Endothelial cell of umbilical vein (primary cell): ENCODE data around the gene VAV3. TPM values are rescaled to one million over a fixed set of nuclear protein-coding genes. Genes with fewer than 3 reads are reported as not detected.

Experiments used
- BruUV-seq: library from RNA; stranded (reverse); fragments of 400-500 nt; replicated peaks from 2 replicates; lab custom pipeline; 2021; lab: Mats Ljungman, UMichigan
- CTCF ChIA-PET: fragments of 300-600, 350-600 bp; sonication (Branson Sonifier 250); formaldehyde crosslinking; loops from one replicate; lab custom pipeline; 2021; ENCODE audit warnings: antibody characterized with exemption, inconsistent platforms; lab: Charles Lee
- POLR2A ChIA-PET: fragments of 300-600, 350-600 bp; sonication (Branson Sonifier 250); formaldehyde crosslinking; loops from one replicate; lab custom pipeline; 2021; ENCODE audit warnings: antibody characterized with exemption, inconsistent platforms; lab: Charles Lee
- DNase-seq: peaks from one replicate; pipeline ENCODE4 v3.0.0-alpha.2; 2011; ENCODE audit warnings: low read depth, low spot score
- FAIRE-seq: peaks from 2 replicates; lab custom pipeline; 2011; peaks lifted over from hg19 to GRCh38; lab: Jason Lieb, UNC
- H2AFZ ChIP-seq: 2 replicates; pipeline ENCODE4 v1.6.0; 2012; ENCODE audit warnings: low read depth, low read length, control low read depth, inconsistent platforms
- H3K27ac ChIP-seq: 2 replicates; pipeline ENCODE4 v1.5.1; 2011; ENCODE audit warnings: low read depth, mild to moderate bottlenecking, control low read depth, low read length, moderate library complexity; ENCODE audit not compliant: insufficient read depth
- H3K27me3 ChIP-seq, 2 experiments: 2 replicates each; pipeline versions ENCODE4 v1.6.0 to v1.6.1; 2011; ENCODE audit warnings: low read length in 2 of 2, mixed read lengths in 1 of 2; ENCODE audit not compliant: control insufficient read depth in 2 of 2, insufficient read depth in 2 of 2
- H3K36me3 ChIP-seq, 2 experiments: 2 replicates in 1 of 2; 3 replicates in 1 of 2; pipeline ENCODE4 v1.5.1; 2011; ENCODE audit warnings: low read length in 2 of 2, mild to moderate bottlenecking in 1 of 2, moderate library complexity in 1 of 2; ENCODE audit not compliant: control insufficient read depth in 2 of 2, insufficient read depth in 2 of 2; ENCODE audit errors: extremely low read depth in 1 of 2
- H3K4me1 ChIP-seq: 3 replicates; pipeline ENCODE4 v1.5.1; 2011; ENCODE audit warnings: mild to moderate bottlenecking, low read length; ENCODE audit not compliant: control insufficient read depth, insufficient read depth; ENCODE audit errors: extremely low read depth
- H3K4me2 ChIP-seq: 2 replicates; pipeline ENCODE4 v1.6.1; 2011; ENCODE audit warnings: low read length, control low read depth, mixed read lengths; ENCODE audit not compliant: insufficient read depth
- H3K4me3 ChIP-seq, 3 experiments: fragments of 200-600 bp in 1 of 3; sonication (generic), shearing (Covaris generic) in 1 of 3; replicated peaks in 1 of 3; 2 replicates each; pipeline ENCODE4 v1.5.1; 2011 to 2016; ENCODE audit warnings: control low read depth in 3 of 3, low read length in 3 of 3, mild to moderate bottlenecking in 2 of 3, inconsistent platforms in 1 of 3, low read depth in 1 of 3, moderate library complexity in 1 of 3; ENCODE audit not compliant: insufficient read depth in 1 of 3
- H3K79me2 ChIP-seq: 2 replicates; pipeline ENCODE4 v1.6.0; 2012; ENCODE audit warnings: low read length, inconsistent platforms; ENCODE audit not compliant: control insufficient read depth, insufficient read depth
- H3K9ac ChIP-seq: replicated peaks from 2 replicates; pipeline ENCODE3; 2011; ENCODE audit warnings: low read length, control low read depth; ENCODE audit not compliant: insufficient read depth; ENCODE audit errors: extremely low read depth
- H3K9me1 ChIP-seq: replicated peaks from 3 replicates; pipeline ENCODE4 v1.6.0; 2011; ENCODE audit warnings: mild to moderate bottlenecking, low read length; ENCODE audit not compliant: control insufficient read depth, insufficient read depth; ENCODE audit errors: extremely low read depth
- H3K9me3 ChIP-seq: replicated peaks from 2 replicates; pipeline ENCODE4 v1.5.1; 2012; ENCODE audit warnings: low read length, inconsistent platforms; ENCODE audit not compliant: control insufficient read depth, insufficient read depth
- H4K20me1 ChIP-seq: replicated peaks from 2 replicates; pipeline ENCODE3; 2011; ENCODE audit warnings: mild to moderate bottlenecking, low read length; ENCODE audit not compliant: control insufficient read depth, insufficient read depth; ENCODE audit errors: extremely low read depth
- EZH2 ChIP-seq: IDR thresholded peaks from 2 replicates; pipeline ENCODE4 v1.6.1; 2012; ENCODE audit warnings: borderline replicate concordance, low read depth, mild to moderate bottlenecking, moderate library complexity, low read length, inconsistent platforms; ENCODE audit not compliant: severe bottlenecking
- FOS ChIP-seq: IDR thresholded peaks from 2 replicates; pipeline ENCODE4 v1.6.1; 2011; ENCODE audit warnings: mild to moderate bottlenecking, low read length, moderate library complexity, borderline replicate concordance; ENCODE audit not compliant: insufficient read depth
- GATA2 ChIP-seq: IDR thresholded peaks from 2 replicates; pipeline ENCODE4 v1.7.0; 2011; ENCODE audit warnings: low read depth, mild to moderate bottlenecking, moderate library complexity, mixed read lengths, low read length; ENCODE audit not compliant: insufficient read length, insufficient read depth
- JUN ChIP-seq: IDR thresholded peaks from 2 replicates; pipeline ENCODE4 v1.6.1; 2011; ENCODE audit warnings: borderline replicate concordance, low read depth; ENCODE audit not compliant: insufficient read length, insufficient read depth
- MAX ChIP-seq: IDR thresholded peaks from 2 replicates; pipeline ENCODE4 v1.6.1; 2011; ENCODE audit not compliant: insufficient read depth, insufficient read length
- MYC ChIP-seq: IDR thresholded peaks from one replicate; pipeline ENCODE4 v1.6.1; 2011; ENCODE audit warnings: mild to moderate bottlenecking, low read depth, low read length
- dilution Hi-C: fragments of 300-500 bp; cut with MboI; formaldehyde crosslinking; loops from one replicate; pipeline ENCODE4 v1.15.0; 2019; ENCODE audit warnings: low sequenced_read_pairs; ENCODE audit not compliant: extremely low pct_ligation_motif_present
- intact Hi-C: fragments of 100-400 bp; cut with micrococcal nuclease; formaldehyde crosslinking; loops from one replicate; pipeline ENCODE4 v1.10.0; 2022
- polyA plus RNA-seq, 4 experiments: library from polyadenylated mRNA; depleted of rRNA in 3 of 4; stranded (reverse) in 3 of 4; unstranded in 1 of 4; fragments of >200 nt; gene quantifications; 2 replicates each; pipeline versions ENCODE4 v1.2.1 to v1.2.3, GENCODE V29; 2011 to 2012; ENCODE audit warnings: missing spikeins in 1 of 4
- total RNA-seq: library from RNA; stranded (reverse); gene quantifications from 2 replicates; pipeline ENCODE4 v1.2.3, GENCODE V29; 2021
- TF ChIP-seq, protein P1 (sequence below), 2 donors: IDR thresholded peaks; 1 replicate in 1 of 2; 2 replicates in 1 of 2; pipeline ENCODE4 v1.5.1; 2011; ENCODE audit warnings: low read length in 2 of 2, mild to moderate bottlenecking in 2 of 2, moderate library complexity in 2 of 2, control low read depth in 1 of 2, inconsistent platforms in 1 of 2, low read depth in 1 of 2; ENCODE audit not compliant: insufficient read depth in 1 of 2; ENCODE audit errors: extremely low read depth in 1 of 2

VAV3 gene
- total and polyA plus RNA-seq, 2 donors (not counting 3 experiments of a cell fraction or from before 2014, with no cell fraction given): 0.18 to 1.5 TPM

DNA sequence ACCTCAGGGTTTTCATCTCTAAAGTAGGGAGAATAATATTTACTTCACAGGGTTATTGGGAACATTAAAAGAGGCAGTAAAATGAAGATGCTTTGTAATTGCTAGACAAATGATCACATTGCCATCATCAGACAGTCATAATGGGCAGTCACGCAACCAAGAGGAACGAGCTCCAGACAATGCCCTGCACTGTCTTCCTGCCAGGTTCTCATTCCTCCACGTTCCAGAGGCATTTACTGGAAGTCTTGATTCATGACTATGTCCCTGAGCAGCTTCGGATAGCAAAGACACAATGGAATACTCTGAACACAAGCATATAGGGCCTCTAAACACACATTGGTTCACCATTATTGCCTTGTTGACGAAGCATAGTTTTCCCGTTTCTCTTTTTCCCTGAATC is 434.4 kb downstream of the VAV3 start:
- Histone ChIP-seq H2AFZ (no peak overlapping the region), H3K36me3 (no peaks in the 10 kb centered on the region), H3K4me3 (no peak overlapping the region), H3K4me1 (no peaks in the 10 kb centered on the region), H3K27ac (no peak overlapping the region), H3K9ac (no peak overlapping the region), H4K20me1 (no peaks in the 10 kb centered on the region), H3K9me3 (no peaks in the 10 kb centered on the region), H3K27me3 (no peaks in the 10 kb centered on the region), H3K79me2 (no peaks in the 10 kb centered on the region), H3K9me1 (no peaks in the 10 kb centered on the region), H3K4me2 (no peak overlapping the region)
- TF ChIP-seq MAX: no peak
- no peak for TF ChIP-seq JUN
- no peak for TF ChIP-seq GATA2
- TF ChIP-seq, protein P1, sequence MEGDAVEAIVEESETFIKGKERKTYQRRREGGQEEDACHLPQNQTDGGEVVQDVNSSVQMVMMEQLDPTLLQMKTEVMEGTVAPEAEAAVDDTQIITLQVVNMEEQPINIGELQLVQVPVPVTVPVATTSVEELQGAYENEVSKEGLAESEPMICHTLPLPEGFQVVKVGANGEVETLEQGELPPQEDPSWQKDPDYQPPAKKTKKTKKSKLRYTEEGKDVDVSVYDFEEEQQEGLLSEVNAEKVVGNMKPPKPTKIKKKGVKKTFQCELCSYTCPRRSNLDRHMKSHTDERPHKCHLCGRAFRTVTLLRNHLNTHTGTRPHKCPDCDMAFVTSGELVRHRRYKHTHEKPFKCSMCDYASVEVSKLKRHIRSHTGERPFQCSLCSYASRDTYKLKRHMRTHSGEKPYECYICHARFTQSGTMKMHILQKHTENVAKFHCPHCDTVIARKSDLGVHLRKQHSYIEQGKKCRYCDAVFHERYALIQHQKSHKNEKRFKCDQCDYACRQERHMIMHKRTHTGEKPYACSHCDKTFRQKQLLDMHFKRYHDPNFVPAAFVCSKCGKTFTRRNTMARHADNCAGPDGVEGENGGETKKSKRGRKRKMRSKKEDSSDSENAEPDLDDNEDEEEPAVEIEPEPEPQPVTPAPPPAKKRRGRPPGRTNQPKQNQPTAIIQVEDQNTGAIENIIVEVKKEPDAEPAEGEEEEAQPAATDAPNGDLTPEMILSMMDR (IDR thresholded peaks at IDR 0.05; ENCODE audit: extremely low read depth in 1 of 2, insufficient read depth in 1 of 2, low read depth in 1 of 2, low read length in 2 of 2): no peak
- TF ChIP-seq FOS: no peak
- TF ChIP-seq MYC: no peak
- no peak for TF ChIP-seq EZH2
- dilution Hi-C loops (no loop called here), intact Hi-C loops (no loop called here)
- no peak for DNase-seq
- ChIA-PET CTCF (interaction anchor here (1.5 kb wide), 1 partner anchor 102 kb away, joined by 3 read pairs; no protein-coding TSS in a partner anchor), POLR2A (no interaction called here)
- BruUV-seq: no TSS peak
- FAIRE-seq: no peak
